ENCODE measurements around the gene IL33. TPM values are rescaled to one million over a fixed set of nuclear protein-coding genes. Genes with fewer than 3 reads are reported as not detected.

Gene IL33
- total RNA-seq, 2 donors from 2014 or later, result 0.33 to 0.97 TPM

GRCh38 chr9:6183227-6183551 is 32.4 kb upstream of the IL33 start:
- peak overlapping the region; percentile 55 for H3K4me3 Mint-ChIP-seq
- H3K27me3 Mint-ChIP-seq (ENCODE audit: insufficient read depth), result no peaks in the 10 kb centered on the region
- H3K9ac ChIP-seq (ENCODE audit: extremely low read depth, low read length, poor library complexity, severe bottlenecking), result no peak overlapping the region
- no peaks in the 10 kb centered on the region for H3K36me3 ChIP-seq (ENCODE audit: control insufficient read depth, insufficient read depth, low read length)
- TF ChIP-seq CTCF (conservative IDR thresholded peaks at IDR 0.05), result no peak
- H3K9me3 ChIP-seq (ENCODE audit: control insufficient read depth, low read length), result no peaks in the 10 kb centered on the region
- no peaks in the 10 kb centered on the region for H3K36me3 Mint-ChIP-seq (ENCODE audit: low read depth)
- WGBS, 2 experiments (ENCODE audit: insufficient coverage in 1 of 2, insufficient read length in 1 of 2), result 100% methylated on average over 2 of the region's 2 CpGs
- H3K27ac Mint-ChIP-seq, result peak overlapping the region; percentile 95
- DNase-seq, result no peak
- no peaks in the 10 kb centered on the region for H3K27me3 ChIP-seq (ENCODE audit: control insufficient read depth, insufficient read depth, low read length, poor library complexity, severe bottlenecking)
- H3K27ac ChIP-seq (ENCODE audit: low read depth, low read length), result no peak overlapping the region
- H3K4me1 Mint-ChIP-seq, result peaks cover 5% of the 10 kb centered on the region
- H3K9me3 Mint-ChIP-seq, result peaks cover 19% of the 10 kb centered on the region
- H3K4me3 ChIP-seq (ENCODE audit: low read length), result no peak overlapping the region
- no peaks in the 10 kb centered on the region for H3K4me1 ChIP-seq (ENCODE audit: control insufficient read depth, insufficient read depth, low read length)

- no CpG with 5 or more reads among the region's 1 CpG for WGBS, 2 experiments (ENCODE audit: insufficient coverage in 1 of 2, insufficient read length in 1 of 2)
- DNase-seq, result no peak
Measured at GRCh38 chr9:6183627-6184026, 32.0 kb upstream of the IL33 start.

DNA sequence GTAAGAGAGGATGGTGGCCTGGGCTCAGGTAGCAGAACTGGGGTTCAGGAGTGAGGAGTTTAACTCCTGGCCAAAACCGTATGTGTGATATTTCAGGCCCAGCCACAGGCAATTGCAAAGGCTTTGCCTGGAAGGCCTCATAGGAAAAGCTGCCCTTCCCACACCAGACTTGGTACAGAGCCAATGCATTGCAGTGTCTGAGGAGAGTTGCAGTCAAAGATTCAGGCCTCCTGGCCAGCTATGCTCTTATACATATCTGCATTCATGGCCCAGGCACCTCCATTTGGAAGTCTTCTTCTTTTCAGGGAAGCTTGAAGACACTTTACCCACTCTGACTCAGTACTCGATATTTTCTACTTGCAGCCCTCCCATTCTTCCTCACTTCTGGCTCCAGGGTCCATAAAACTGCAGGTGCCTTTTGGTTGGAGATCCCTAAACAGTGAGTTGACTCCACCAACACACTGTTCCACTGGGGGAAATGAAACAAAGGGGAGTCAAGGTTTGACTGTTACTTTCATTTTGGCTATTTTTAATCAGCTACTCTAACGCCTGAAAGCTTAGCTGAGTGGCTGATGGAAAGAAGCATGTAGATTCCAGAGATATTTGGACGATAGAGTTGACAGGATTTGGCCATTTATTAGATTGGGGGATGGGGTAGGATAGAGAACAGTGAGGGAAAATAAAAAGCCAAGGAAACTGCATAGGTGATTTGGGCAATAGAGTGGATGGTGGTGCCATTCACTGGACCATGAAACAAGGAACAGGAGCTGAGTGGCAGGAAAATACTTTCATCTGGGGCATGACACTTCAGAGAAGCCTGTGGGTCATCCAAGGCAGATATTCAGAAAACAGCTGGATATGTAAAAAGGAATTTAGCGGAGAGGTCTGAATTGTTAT is 30.6 kb upstream of the IL33 start:
- H3K27ac Mint-ChIP-seq, result no peak overlapping the region
- H3K36me3 Mint-ChIP-seq (ENCODE audit: low read depth), result no peaks in the 10 kb centered on the region
- no peaks in the 10 kb centered on the region for H3K27me3 Mint-ChIP-seq (ENCODE audit: insufficient read depth)
- Histone ChIP-seq H3K4me3 (ENCODE audit: low read length) (no peak overlapping the region), H3K27me3 (ENCODE audit: control insufficient read depth, insufficient read depth, low read length, poor library complexity, severe bottlenecking) (no peaks in the 10 kb centered on the region), H3K36me3 (ENCODE audit: control insufficient read depth, insufficient read depth, low read length) (no peaks in the 10 kb centered on the region), H3K4me1 (ENCODE audit: control insufficient read depth, insufficient read depth, low read length) (no peaks in the 10 kb centered on the region), H3K9ac (ENCODE audit: extremely low read depth, low read length, poor library complexity, severe bottlenecking) (no peak overlapping the region), H3K27ac (ENCODE audit: low read depth, low read length) (no peak overlapping the region), H3K9me3 (ENCODE audit: control insufficient read depth, low read length) (no peaks in the 10 kb centered on the region)
- H3K4me3 Mint-ChIP-seq, result no peak overlapping the region
- no peak for TF ChIP-seq CTCF (conservative IDR thresholded peaks at IDR 0.05)
- WGBS, 2 experiments (ENCODE audit: insufficient coverage in 1 of 2, insufficient read length in 1 of 2), result 86 to 88% methylated on average over 4 to 5 of the region's 5 CpGs
- H3K9me3 Mint-ChIP-seq, result peaks cover 17% of the 10 kb centered on the region
- H3K4me1 Mint-ChIP-seq, result peaks cover 5% of the 10 kb centered on the region
- DNase-seq, result no peak

More at GRCh38 chr9:6183627-6184026, 32.0 kb upstream of the IL33 start:
- H3K27ac ChIP-seq (ENCODE audit: low read depth, low read length), result no peak overlapping the region
- Mint-ChIP-seq H3K27me3 (ENCODE audit: insufficient read depth) (no peaks in the 10 kb centered on the region), H3K36me3 (ENCODE audit: low read depth) (no peaks in the 10 kb centered on the region), H3K4me1 (peaks cover 5% of the 10 kb centered on the region), H3K27ac (no peak overlapping the region), H3K9me3 (peaks cover 17% of the 10 kb centered on the region), H3K4me3 (no peak overlapping the region)
- no peak overlapping the region for H3K4me3 ChIP-seq (ENCODE audit: low read length)
- no peak overlapping the region for H3K9ac ChIP-seq (ENCODE audit: extremely low read depth, low read length, poor library complexity, severe bottlenecking)
- no peak for TF ChIP-seq CTCF (conservative IDR thresholded peaks at IDR 0.05)
- no peaks in the 10 kb centered on the region for H3K27me3 ChIP-seq (ENCODE audit: control insufficient read depth, insufficient read depth, low read length, poor library complexity, severe bottlenecking)
- H3K4me1 ChIP-seq (ENCODE audit: control insufficient read depth, insufficient read depth, low read length), result no peaks in the 10 kb centered on the region
- H3K36me3 ChIP-seq (ENCODE audit: control insufficient read depth, insufficient read depth, low read length), result no peaks in the 10 kb centered on the region
- no peaks in the 10 kb centered on the region for H3K9me3 ChIP-seq (ENCODE audit: control insufficient read depth, low read length)

Data from endodermal cell (in vitro differentiated cells).